GM11168 (cell line): Measurements from ENCODE around the gene CACNA1C.

Experiments used
- in situ Hi-C: fragments of 300-500 bp; cut with MboI; formaldehyde crosslinking; loops from one replicate; pipeline ENCODE4 v1.12.0; 2022; ENCODE audit warnings: low sequenced_read_pairs; ENCODE audit not compliant: unreplicated experiment

CACNA1C gene

DNA sequence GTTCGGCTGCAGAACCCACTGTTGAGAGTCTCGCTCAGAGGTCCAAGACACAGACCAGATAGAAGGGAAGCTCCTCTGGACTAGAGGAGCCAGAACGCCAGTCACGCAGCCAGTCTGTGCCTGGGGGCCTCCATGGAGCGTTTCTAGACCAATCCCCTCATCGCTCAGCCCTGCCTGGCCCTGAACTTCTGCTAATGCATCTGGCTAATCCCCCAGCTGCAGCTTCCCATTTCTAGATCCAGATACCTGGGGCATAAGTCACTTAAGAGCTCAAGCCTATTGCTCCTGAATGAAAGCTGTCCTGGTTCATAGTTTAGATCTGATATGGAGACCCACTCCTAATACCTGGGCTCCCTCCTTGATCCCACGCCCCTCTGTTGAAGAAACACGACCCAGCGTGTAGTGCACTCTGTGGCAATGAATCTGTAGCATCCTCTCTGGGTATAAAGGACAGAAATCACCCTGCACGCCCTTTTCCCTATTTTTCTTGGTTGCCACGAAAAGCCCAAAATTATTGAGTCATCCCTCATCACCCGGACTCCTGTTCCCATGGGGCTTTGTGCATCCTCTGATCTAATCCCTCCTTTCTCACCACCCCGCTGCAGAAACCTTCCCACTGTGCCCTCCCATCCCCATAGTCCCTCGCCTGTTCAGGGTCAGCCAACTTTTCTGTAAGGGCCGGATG is 400.4 kb downstream of the CACNA1C start:
- in situ Hi-C loops = no loop called here

DNA sequence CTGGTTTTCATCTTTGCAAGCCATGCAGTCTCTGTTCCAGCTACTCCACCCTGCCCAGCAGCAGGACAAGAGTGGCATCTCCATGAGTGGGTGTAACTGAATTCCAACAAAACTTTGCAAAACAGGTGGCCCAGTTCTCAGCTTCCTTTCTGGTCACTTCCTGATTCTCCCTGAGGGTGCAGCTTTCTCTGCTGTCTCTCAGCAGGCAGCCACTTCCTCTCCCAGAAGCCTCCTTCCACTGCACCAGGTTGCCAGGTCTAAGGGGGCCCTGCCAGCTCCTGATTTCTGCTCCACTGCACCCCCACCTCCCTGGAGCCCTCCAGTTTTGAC is 400.9 kb downstream of the CACNA1C start:
- in situ Hi-C loops = no loop called here

DNA sequence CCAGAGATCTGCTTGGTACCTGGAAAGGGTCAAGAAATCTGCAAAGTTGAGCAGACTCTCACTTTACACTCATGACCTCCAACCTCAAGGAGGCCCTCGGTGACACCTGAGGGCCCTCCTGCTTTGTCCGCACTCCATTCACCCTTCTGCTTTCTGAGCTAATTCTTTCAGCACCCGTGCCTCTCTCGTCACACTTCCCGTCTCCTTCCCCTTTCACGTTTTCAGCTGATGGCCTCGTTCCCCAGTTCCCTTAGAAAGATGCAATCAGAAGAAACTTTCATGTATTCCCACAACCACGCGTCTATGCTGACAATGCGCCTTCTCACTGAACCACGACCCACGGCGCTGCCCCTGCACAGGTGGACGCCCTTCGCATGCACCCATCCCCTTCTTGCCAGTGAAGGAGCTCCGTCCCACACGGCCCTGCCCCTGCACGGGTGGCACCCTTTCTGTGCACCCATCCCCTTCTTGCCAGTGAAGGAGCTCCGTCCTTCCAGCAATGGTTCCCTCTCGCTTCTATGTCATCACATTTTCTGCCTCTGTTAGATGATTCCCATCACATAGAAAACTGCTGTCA is 401.9 kb downstream of the CACNA1C start:
- in situ Hi-C loops = no loop called here

DNA sequence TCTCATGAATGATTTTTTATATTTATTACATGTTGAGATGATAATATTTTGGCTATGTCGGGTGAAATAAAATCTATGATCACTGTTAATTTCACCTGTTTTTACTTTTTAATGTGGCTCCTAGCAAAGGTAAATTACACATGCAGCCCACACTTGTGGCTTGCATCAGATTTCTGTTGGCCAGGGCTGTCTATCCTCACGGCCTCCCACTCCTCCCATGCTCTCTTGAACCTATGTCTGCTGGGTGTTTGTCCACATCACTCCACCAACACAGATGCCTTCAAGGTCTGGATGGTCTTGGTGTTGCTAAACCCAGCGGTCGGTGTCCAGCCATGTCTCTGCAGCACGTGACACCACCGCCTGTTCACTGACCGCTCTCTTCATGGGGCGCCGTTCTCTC is 402.6 kb downstream of the CACNA1C start:
- in situ Hi-C loops = no loop called here

DNA sequence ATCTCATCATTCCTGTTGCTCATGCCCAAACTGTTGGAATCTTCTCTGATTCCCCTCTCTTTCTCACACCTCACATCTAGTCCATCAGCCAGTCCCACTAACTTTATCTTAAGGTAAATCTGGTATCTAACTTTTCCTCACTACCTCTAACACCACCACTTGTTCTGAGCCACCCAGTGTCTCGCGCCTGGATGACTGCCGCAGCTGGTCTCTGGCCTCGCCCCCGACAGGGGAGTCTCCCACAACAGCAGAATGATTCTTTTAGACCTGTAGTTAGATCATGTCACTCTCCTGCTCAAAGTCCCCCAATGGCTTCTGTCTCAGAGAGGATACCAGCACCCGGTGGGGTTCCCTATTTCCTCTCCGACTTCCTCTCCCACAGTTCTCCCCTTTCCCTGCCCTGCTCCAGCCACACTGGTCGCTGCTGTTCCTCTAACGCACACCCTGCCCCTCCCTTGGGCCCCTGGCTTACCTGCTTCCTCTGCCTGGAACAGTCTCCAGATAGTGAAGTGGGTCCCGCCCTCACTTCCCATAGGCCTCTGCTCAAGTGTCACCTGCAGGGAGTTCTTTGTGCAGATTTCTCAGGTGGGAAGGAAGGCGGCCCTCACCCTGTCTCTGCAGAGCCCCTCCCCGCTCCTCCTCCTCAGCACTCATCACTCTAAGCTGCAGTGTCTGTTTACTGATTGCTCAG is 403.5 kb downstream of the CACNA1C start:
- in situ Hi-C loops = no loop called here

DNA sequence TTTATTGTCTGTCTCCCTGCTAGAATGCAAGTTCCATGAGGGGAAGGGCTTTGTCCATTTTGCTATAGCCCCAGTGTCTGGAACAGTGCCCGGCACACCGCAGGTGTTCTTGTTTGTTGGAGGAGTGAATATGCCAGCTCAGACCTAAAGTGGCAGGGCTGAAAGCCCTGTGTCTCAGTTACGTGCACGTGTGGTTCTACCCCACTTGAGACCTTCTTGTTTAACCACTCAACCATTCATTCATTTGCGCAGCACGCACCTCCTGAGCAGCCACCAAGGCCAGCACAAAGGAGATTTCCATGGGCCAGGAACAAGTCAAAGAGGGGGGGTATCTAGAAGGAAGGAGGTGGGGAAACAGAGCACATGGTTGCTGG is 404.0 kb downstream of the CACNA1C start:
- in situ Hi-C loops = no loop called here

DNA sequence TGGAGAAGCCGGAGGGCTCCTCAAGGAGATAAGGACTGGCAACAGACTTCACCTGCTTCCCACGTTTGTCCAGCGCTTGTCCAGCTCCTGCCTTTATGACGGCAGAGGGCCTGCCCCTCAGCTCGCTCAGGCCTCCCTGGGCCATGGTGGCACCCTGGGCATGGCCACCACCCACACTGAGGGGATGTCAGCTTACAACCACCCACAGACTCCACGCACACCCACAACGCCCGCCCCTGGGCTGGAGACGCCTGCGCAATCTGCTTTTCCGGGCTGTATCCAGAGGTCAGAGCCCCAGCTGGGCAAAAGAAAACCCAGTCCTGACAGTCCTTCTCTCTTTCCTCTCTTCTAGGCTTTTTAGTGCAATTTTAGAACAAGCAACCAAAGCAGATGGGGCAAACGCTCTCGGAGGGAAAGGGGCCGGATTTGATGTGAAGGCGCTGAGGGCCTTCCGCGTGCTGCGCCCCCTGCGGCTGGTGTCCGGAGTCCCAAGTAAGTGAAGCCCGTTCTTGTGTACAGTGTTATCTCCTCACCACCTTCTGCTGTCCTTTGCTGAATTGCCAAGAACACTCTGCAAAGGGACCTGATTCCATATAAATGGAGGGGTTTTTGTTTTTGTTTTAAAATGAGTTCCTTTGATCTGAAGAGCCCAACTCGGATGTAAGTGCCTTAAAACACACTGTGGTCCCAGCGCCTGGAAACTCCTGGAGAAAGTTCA is 404.6 kb downstream of the CACNA1C start:
- in situ Hi-C loops = no loop called here

DNA sequence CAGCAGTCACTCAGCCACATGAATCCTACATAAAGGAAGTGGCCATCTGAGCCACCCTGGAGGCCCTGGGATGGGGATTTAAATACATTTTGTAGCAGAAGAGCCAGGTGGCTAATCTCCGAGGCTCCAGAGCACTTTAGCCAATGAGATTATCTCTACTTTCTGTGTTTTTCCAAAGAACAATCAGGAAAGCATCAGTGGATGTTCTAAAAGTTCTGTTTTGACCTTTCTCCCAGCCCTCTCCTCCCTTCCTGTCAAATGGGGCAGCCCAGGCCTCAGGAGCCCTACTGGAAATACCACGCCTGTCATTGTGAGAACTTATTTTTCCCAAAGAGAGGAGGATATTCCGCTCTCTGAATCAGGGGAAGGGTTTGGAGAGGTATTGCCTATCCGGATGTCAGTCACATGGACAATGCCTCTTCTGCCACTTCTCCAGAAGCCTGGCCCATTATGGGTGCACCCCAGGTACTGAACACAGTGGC is 405.2 kb downstream of the CACNA1C start:
- in situ Hi-C loops = no loop called here

DNA sequence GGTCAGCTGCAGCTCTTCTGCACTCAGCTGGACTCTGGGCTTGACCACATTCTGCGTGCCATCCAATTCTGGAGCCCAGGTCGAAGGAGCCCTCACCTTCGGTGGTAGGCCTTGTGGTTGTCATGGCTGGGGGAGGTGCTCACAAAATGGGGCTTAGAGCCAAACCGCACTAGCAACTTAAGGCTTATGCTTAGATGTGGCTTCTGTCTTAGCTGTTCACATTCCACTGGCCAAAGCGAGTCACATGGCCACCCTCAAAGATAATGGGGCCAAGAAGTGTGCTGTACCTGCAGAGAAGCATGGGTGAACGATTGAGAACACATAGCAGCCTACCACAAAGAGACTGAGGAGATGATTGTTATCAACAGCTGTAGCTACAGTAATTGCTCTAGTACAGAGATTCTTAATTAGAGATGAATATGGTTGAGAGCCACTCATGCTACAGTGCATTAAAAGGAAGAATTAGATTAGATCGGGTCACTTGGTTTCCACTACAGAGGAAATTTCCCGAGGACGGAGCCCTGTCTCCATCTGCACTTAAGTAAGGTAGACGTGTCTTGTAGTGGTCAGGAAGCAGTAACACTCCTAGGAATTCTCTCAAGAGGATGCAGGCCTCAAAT is 407.4 kb downstream of the CACNA1C start:
- in situ Hi-C loops = no loop called here

DNA sequence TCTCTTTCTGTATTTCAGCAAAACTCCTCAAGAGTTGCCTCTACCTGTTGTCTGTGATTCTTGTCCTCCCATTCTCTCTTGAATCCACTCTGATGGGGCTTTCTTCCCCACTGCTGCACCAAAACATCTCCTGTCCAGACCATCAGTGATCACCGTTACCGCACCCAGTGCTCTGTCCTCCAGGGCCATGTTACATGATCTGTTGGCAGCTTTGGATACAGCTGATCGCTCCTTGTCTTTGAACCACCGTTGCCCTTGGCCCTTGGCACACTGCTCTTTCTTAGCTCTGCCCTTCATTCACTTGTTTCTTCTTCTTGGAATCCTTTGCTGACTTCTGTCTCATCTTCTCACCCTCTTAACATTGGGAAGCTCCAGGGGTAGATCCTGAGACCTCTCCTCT is 408.3 kb downstream of the CACNA1C start:
- in situ Hi-C loops = no loop called here

DNA sequence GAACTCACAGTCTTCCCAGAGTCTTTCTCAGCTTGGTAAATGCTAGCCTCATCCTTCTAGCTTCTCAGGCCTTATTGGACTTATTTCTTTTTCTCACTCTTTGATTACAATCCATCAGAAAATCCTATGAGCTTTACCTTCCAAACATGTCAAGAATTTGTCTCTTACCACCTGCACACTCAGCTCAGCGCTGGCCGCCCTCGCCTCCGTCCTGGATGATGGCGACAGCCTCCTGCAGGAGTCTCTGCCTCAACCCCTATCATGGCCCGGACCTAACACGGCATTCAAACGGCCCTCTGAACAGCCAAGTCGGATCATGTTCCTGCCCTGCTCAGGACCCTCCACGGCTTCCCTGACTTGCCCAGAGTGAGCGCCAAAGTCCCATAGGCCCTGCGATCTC is 408.9 kb downstream of the CACNA1C start:
- in situ Hi-C loops = no loop called here

DNA sequence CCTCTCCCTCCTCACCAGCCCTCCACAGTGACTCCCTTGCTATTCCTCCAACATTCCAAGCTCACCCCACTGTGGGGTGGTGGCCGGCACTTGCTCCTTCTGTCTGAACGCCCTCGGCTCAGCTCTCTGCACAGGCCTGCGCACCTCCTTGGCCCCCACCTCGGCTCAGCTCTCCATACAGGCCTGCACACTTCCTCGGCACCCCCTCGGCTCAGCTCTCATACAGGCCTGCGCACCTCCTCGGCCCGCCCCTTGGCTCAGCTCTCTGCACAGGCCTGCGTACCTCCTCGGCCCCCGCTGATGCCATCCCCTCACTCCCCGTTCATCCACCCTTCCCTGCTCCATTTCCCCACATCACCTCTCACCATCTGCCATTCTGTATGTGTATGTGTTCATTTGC is 409.3 kb downstream of the CACNA1C start:
- in situ Hi-C loops = no loop called here

DNA sequence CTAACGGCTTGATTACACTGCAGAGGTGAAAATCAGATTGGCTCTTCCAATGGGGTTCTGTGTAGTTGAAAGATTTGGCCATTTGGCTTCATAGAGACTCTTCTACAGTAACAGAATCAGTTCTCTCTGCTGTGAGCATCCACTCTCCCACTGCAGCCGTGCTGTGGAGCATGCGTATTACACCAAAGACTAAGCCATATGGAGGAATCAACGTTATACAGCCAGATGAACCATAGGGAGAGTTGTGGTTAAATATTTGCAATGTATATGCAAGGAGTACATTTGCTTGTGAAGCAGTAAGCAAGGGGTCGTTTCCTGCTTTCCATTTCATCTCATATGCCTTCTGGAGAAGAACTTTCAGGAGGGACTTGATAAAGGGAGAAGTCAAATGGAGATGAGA is 410.9 kb downstream of the CACNA1C start:
- in situ Hi-C loops = no loop called here

DNA sequence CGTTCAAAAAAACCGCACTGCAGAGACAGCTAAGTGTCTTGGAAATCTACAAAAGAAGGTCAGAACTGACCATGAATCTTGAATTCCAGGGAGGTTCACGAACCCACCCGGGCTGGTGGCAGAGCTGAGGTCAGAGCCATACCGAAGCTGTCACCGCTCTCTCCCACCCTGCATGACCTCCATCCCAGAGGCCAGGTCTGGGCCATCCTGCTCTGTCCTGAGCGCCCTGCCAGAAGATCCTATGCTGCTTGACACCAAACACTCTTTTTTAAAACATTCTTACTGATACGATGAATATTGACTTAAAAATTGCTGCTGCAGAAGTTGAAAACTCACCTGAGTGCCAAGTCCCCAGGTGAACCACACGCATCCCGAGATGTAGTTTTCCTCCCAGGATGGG is 412.9 kb downstream of the CACNA1C start:
- in situ Hi-C loops = no loop called here

DNA sequence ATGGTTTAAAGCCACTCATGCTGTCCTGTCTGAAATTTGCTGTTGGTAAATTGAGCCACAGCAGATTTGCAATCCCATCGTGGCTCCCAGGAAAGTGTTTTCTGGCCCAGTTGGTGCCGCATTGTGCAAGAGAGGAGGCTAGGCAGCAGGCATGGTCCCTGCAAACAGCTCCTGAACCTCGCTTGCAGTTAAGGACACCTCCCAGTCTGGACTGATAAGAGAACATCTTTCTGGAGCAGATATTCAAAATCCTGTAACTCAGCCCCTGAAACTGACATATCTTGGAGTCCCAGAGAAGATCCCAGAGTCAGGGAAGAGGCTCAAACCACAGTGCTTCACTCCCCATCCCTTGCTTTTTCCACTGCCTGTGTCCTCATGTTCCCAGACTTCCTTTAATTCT is 413.4 kb downstream of the CACNA1C start:
- in situ Hi-C loops = no loop called here

DNA sequence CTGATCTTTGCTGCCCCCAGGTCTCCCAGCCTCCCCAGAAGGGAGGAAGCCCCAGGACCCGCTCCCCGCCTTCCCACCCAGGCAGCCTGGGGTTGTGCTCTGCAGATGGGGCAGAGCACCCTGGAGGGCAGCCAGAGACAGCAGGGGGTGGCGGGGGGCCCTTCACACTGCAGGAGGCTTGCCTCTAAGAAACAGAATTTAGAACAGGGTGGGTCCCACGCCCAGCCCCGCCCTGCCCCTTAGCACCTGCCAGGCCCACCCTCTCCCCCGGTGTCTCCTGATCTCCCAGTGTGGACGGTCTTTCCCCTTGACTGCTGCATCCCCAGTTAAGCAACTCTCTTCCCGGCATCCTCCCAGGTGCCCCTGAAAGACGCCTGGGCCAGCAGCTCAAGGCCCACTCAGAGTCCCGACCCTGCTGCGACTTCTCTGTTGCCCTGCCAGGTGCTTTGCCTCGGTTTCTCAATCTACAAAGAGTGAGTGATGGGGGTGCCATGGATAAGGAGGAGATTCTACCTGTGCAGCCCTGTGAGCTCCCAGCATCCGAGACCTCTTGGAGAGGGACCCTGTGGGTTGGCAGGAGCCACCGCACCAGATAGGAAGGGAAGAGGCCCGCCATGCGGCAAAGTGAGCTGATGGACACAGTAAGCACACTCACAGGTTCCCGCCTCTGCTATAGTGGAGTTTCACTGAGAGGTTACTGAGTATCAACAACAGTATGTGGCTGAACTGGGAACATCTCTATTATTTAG is 414.8 kb downstream of the CACNA1C start:
- in situ Hi-C loops = no loop called here

DNA sequence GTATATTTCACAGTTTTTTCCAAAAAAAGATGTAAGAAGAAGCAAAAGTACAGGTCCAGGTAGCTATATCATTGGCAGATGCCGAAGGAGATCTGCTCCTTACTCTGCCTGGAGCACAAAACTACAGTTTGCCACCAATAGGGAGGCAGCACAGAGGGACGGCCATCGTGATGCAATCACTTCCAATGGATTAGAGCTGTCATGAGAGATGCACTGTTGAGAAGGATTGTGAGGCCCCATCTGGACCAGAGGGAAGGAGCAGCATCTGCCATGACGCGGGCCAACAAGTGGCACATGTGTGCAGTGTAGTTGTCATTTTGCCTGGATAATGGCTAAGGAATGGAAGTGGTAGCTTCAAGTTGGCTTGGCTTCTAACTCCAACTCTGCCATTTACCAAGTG is 423.2 kb downstream of the CACNA1C start:
- in situ Hi-C loops = no loop called here

DNA sequence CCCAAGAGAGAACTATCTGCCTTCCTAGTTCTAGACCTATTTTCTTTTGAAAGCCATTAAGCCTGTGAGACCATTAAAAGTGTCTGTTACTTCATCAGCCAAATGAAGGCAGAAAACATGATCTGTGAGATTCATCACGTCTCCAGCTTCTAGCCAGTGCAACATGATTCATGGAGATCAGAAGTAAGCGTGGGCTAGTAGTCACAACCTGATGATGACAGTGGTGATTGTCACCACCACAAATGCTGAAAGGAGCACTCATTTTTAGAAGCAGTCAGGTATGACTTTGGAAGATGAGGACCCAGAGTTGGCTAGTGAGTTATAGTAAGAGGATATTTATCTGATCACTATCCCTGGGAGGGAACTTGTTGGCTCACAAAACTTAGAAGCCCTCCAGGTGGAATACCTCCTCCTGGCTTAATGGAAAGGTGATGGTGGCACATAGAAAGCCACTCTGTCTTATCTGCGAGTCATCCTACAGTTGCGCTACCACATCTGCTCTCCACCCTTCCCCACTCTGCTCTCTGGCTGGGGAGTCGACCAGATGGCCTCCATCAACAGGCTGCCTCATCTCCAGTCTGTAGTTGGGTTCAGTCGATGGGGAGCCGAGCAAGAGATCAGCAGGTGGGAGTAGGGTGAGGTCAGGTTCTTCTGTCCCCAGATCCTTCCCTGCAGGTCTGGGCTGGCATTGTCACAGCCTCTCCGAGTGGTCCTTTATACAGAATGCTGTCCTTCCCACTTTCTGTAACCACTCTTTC is 424.4 kb downstream of the CACNA1C start:
- in situ Hi-C loops = no loop called here

DNA sequence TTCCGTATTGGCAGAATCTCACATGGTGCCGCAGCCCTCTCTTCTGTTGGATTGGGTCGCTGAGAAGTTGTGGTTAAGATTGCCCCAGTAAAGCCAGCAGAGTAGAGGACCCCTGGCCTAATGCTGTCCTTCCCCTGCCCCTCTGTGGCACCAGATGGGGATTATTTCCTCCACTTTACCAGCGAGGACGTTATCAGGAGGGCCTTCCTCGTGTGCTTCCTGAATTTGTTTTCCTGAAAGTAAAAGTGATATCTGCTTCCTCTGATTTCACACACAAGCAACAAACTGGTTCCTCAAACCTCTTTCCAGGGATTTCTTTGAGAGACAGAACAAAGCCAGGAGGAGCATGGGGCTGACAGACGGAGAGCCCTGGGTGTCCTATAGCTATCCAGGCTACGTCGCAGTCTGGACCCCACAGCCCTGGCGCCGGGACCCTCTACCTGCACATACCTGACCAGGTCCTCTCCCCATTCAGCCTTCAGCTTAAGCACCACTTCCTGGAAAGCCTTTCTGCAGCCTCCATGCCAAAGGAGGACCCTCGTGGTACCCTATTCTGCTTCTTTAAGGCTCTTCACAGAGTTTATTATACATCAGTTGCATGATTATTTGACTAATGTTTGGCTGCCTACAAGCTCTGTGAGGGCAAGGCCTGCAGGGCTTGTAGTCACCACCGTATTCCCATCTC is 427.2 kb downstream of the CACNA1C start:
- in situ Hi-C loops = no loop called here
